Transverse colon (tissue), 4 donors: Measurements from ENCODE around the gene COPS7A.

Experiments used
- CTCF ChIP-seq, 5 experiments: fragments of 200-600 bp in 3 of 5; fragments of 450-650 bp in 2 of 5; sonication (generic) in 3 of 5; IDR thresholded peaks; 1 replicate in 2 of 5; 2 replicates in 3 of 5; pipeline ENCODE4 v1.5.1; 2016 to 2017; ENCODE audit warnings: antibody characterized with exemption in 5 of 5, inconsistent platforms in 3 of 5, mild to moderate bottlenecking in 2 of 5, moderate library complexity in 1 of 5
- POLR2A ChIP-seq: fragments of 450-650 bp; IDR thresholded peaks from one replicate; pipeline ENCODE4 v1.6.1; 2016; ENCODE audit warnings: antibody characterized with exemption, mild to moderate bottlenecking, moderate library complexity
- POLR2AphosphoS5 ChIP-seq, 3 donors: sonication (generic); formaldehyde crosslinking; IDR thresholded peaks; one replicate each; pipeline ENCODE4 v1.6.1; 2016; ENCODE audit warnings: antibody characterized with exemption in 3 of 3

- TF ChIP-seq CTCF (IDR thresholded peaks at IDR 0.05): no peak
- no peak for TF ChIP-seq POLR2A
- TF ChIP-seq POLR2AphosphoS5 (IDR thresholded peaks at IDR 0.05): no peak
Measured at GRCh38 chr12:6685814-6686213, 38.0 kb upstream of the COPS7A start.
